T-helper 1 cell treated with Interleukin-12 subunit alpha and Interleukin-12 subunit beta and Interleukin-4 antibody, amounts not matched to agents 30 μg/mL and 1 μg/mL, for 36 hours (primary cell): ENCODE results near the gene SIKE1.

Experiments used
- H3K27ac Mint-ChIP-seq: one replicate; pipeline ENCODE4 v1.8.0; 2021; ENCODE audit warnings: mild to moderate bottlenecking, mixed read lengths
- H3K27me3 Mint-ChIP-seq: one replicate; pipeline ENCODE4 v1.8.0; 2021; ENCODE audit warnings: low read depth, mixed read lengths
- H3K36me3 Mint-ChIP-seq: one replicate; pipeline ENCODE4 v1.8.0; 2021; ENCODE audit warnings: low read depth, mixed read lengths
- H3K4me1 Mint-ChIP-seq: one replicate; pipeline ENCODE4 v1.8.0; 2021; ENCODE audit warnings: low read depth, mixed read lengths
- H3K4me3 Mint-ChIP-seq: one replicate; pipeline ENCODE4 v1.8.0; 2021; ENCODE audit warnings: mild to moderate bottlenecking, moderate library complexity, mixed read lengths
- H3K9me3 Mint-ChIP-seq: one replicate; pipeline ENCODE4 v1.8.0; 2021; ENCODE audit warnings: mixed read lengths

SIKE1 gene

DNA sequence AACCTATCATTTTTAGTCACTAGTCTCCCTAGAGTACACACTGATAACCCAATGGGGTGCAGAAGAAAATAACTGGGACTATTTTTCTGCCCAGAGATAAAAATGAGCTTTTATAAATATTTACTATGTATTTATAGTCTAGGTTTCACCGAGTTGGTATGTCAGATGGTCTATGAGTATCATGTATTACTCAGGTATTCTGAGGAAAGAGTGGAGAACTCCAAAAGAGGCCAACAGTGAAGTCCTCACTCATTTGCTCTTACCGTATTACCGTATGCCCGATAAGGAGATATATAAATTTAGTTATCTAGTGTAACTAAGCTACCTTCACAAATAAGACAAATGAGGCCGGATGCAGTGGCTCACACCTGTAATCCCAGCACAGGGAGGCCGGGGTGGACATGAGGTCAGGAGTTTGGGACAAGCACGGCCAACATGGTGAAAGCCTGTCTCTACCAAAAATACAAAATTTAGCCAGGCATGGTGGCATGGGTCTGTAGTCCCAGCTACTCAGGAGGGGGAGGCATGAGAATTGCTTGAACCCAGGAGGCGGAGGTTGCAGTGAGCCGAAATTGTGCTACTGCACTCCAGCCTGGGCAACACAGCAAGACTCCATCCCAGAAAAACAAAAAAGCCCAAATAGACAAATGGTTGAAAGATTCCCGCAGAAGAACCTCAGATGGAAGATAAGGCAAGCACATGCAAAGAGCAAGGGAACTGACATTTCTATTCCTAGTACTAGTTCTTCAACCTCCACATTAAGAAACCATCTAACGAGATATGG is 38.3 kb downstream of the SIKE1 start:
- Mint-ChIP-seq H3K4me3 (no peak overlapping the region), H3K4me1 (peaks cover 29% of the 10 kb centered on the region), H3K9me3 (no peaks in the 10 kb centered on the region), H3K27me3 (no peaks in the 10 kb centered on the region), H3K27ac (no peak overlapping the region), H3K36me3 (peaks cover 40% of the 10 kb centered on the region)

DNA sequence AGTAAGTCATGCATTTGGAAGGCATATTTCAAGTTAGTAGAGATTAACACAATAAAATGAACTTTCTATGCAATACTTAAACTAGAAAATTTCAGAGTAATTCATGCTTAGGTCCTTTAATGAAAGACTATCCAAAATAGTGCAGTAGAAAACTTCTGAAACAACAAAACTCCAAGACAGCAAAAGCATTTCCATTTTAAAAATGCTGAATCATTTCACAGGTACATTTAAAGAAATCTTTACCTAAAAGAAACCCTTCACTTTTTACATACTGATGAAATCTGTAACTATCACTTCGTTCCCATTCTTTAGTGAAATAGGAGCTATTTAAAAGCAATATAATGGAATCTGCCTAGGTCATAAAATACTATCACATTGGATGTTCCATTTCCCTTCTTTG is 40.2 kb downstream of the SIKE1 start:
- no peak overlapping the region for H3K4me3 Mint-ChIP-seq

DNA sequence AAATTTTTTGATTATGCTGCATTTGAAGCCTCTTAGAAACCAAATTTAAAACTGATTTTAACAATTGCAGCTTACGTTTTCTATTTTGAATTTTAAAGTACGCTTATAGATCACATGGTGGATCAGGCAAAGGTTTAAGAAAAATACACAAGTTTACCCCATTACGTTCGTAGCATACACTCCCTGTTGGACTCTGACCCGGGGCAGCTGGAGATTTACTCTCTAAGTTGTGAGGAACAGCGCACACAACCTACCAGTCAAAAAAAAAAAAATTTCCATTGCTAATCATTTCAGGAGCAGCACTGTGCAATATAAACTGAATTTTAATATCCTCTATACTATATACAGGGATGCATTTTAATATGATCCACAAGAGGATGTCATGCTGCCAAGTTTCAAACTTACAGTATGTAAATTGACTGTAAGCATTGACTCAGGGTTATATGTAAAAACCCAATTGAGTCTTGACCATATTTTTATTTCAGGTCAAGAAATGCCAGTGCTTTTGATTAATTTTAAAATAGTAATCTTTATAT is 43.1 kb downstream of the SIKE1 start:
- H3K27me3 Mint-ChIP-seq: no peaks in the 10 kb centered on the region
- H3K4me1 Mint-ChIP-seq: peaks cover 10% of the 10 kb centered on the region
- H3K9me3 Mint-ChIP-seq: no peaks in the 10 kb centered on the region
- no peak overlapping the region for H3K4me3 Mint-ChIP-seq
- no peak overlapping the region for H3K27ac Mint-ChIP-seq
- peaks cover 50% of the 10 kb centered on the region for H3K36me3 Mint-ChIP-seq

More for the DNA sequence above, 40.2 kb downstream of the SIKE1 start:
- Mint-ChIP-seq H3K4me1 (peaks cover 14% of the 10 kb centered on the region), H3K27ac (no peak overlapping the region), H3K36me3 (peaks cover 42% of the 10 kb centered on the region), H3K9me3 (no peaks in the 10 kb centered on the region), H3K27me3 (no peaks in the 10 kb centered on the region)

DNA sequence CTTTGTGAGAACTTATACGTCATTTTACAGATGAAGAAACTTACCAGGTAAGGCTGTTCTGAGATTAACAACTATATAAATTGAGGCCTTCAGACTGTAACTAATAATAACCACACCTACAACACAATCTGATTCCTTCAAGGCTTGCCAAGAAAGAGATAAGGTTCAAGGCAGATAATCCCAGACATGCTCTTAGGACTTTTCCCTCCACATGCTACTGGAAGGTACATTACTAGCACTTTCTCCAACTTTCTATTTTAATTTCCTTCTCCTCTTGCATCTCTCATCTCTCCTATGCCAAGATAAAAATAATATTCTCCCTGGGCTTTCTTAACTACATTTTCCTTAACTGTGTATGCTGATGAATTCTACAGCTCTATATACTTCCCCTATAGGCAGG is 45.0 kb downstream of the SIKE1 start:
- Mint-ChIP-seq H3K9me3 (no peaks in the 10 kb centered on the region), H3K27ac (no peak overlapping the region), H3K27me3 (no peaks in the 10 kb centered on the region), H3K4me3 (no peak overlapping the region), H3K4me1 (peaks cover 8% of the 10 kb centered on the region), H3K36me3 (peaks cover 54% of the 10 kb centered on the region)

DNA sequence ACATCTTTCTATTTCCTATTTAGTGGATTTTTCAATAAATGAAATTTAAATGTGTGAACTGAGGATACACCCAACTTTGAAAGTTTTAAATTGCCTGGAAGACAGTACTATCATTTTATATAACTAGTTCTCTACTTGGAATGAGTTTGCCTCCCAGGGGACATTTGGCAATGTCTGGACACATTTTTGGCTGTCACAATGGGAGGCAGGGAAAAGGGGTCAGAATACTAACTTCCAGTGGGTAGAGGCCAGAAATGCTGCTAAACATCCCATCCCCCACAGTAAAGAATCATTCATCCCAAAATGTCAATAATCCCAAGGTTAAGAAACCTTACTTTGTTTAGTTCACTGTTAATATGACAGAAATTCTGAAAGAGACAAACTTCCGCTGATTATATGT is 50.7 kb downstream of the SIKE1 start:
- Mint-ChIP-seq H3K4me1 (peaks cover 4% of the 10 kb centered on the region), H3K9me3 (no peaks in the 10 kb centered on the region), H3K4me3 (no peak overlapping the region), H3K27me3 (no peaks in the 10 kb centered on the region), H3K27ac (no peak overlapping the region), H3K36me3 (peaks cover 59% of the 10 kb centered on the region)

DNA sequence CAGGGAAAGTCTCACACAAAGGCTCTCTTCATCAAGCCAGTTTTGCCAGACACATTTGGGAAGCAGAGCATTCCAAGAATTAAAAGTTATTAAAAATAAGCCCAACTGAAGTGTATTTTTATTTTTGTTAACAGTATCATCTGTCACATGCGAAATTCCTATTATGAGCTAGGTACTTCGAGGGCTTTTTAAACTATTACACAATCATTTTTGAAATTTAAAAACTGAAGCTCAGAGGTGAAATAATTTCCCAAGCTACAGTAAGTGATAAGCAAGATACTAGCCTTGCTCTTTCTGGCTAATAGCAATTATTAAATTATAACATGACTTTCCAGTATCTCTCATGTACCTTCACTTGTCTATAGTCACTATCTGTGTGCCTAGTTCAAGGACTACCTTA is 51.9 kb downstream of the SIKE1 start:
- H3K27ac Mint-ChIP-seq: no peak overlapping the region

DNA sequence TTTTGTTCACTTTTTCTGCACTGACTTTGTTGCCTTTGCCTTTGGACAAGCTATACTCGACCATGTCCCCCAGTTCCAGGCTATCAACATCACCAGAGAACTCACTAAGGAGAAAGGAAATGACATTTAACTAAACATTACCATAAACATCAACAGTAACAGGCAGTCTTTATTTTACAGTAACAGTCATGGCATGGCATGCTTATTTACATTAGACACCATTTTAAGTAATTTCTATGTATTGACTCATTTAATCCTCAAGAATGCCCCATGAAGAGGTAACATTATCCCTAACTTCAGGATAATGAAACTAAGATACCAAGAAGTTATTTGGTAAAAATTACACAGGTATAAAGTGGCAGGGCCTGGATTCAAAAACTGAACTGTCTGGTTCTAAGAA is 55.3 kb downstream of the SIKE1 start:
- peaks cover 2% of the 10 kb centered on the region for H3K4me1 Mint-ChIP-seq
- H3K27me3 Mint-ChIP-seq: no peaks in the 10 kb centered on the region
- H3K4me3 Mint-ChIP-seq: no peak overlapping the region
- H3K36me3 Mint-ChIP-seq: peaks cover 60% of the 10 kb centered on the region
- H3K9me3 Mint-ChIP-seq: no peaks in the 10 kb centered on the region
- H3K27ac Mint-ChIP-seq: peak overlapping the region; percentile 54

More for the DNA sequence above, 51.9 kb downstream of the SIKE1 start:
- peaks cover 56% of the 10 kb centered on the region for H3K36me3 Mint-ChIP-seq
- peaks cover 4% of the 10 kb centered on the region for H3K4me1 Mint-ChIP-seq
- no peak overlapping the region for H3K4me3 Mint-ChIP-seq
- H3K9me3 Mint-ChIP-seq: no peaks in the 10 kb centered on the region
- H3K27me3 Mint-ChIP-seq: no peaks in the 10 kb centered on the region

DNA sequence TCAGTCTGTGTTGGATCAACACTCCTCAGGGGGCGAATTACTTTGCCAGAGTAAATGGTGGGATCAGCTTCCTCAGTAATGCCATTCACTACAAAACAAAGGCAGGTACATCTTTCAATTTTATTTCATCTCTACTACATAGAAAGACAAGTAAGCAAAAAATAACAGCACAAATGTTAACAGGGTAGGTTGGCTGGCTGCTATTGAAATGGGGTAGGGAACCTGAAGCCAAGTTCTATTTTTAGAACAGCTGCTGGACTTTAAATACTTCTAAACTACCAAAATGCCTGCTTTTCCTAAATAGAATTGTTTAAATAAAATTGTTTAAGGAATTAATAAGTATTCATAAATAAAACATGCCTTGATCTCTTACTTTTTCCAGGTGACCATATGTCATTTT is 56.6 kb downstream of the SIKE1 start:
- Mint-ChIP-seq H3K4me1 (peaks cover 2% of the 10 kb centered on the region), H3K27me3 (no peaks in the 10 kb centered on the region), H3K36me3 (peaks cover 59% of the 10 kb centered on the region), H3K4me3 (no peak overlapping the region), H3K27ac (no peak overlapping the region), H3K9me3 (no peaks in the 10 kb centered on the region)

DNA sequence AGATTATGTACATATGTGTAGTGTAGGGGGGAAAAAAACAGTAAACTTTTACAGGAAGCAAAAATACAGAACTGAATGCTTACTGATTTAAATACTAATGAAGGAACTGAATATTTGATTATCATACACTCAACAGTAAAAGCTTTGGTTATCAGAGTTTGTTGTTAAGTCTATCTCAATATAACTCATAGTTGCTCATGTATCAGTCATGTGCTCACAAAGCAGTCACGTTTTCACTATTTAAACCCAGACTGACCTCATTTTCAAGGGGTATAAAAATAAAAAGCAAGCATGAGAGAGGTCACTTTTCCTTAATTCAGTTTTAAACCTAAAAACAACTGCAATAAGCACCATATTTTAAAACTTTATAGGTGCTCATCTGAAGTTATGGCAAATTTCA is 57.0 kb downstream of the SIKE1 start:
- Mint-ChIP-seq H3K4me3 (no peak overlapping the region), H3K4me1 (peaks cover 2% of the 10 kb centered on the region), H3K27me3 (no peaks in the 10 kb centered on the region), H3K27ac (no peak overlapping the region), H3K9me3 (no peaks in the 10 kb centered on the region), H3K36me3 (peaks cover 61% of the 10 kb centered on the region)

DNA sequence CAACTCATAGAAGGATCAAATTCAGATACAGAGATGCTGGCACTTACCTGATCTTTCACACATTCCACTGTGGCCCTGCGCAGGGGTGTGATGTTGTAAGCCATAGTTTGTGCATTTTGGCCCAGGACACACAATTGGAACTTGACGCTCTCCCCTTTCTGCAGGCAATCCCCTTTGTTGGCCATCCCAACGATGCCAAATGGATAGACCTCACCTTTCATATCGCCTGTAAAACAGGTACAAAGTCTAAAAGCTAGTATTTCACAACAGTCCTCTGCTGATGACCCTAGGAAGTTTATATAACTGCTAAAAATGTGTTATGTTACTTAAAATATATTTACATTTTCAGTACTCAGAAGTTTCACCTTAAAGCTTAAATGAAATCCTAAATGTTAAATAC is 60.0 kb downstream of the SIKE1 start:
- peaks cover 72% of the 10 kb centered on the region for H3K36me3 Mint-ChIP-seq
- no peak overlapping the region for H3K4me3 Mint-ChIP-seq
- H3K27me3 Mint-ChIP-seq: no peaks in the 10 kb centered on the region
- no peaks in the 10 kb centered on the region for H3K9me3 Mint-ChIP-seq
- H3K4me1 Mint-ChIP-seq: peaks cover 13% of the 10 kb centered on the region
- H3K27ac Mint-ChIP-seq: no peak overlapping the region
